Epithelial cell of esophagus (primary cell): ENCODE measurements around the gene CYFIP2.

Experiments
- DNase-seq: peaks from one replicate; pipeline ENCODE4 v3.0.0; 2010; ENCODE audit warnings: low read depth
- H3K4me3 ChIP-seq: 2 replicates; pipeline ENCODE4 v1.5.1; 2011; ENCODE audit warnings: mild to moderate bottlenecking, low read length, control low read depth
- CTCF ChIP-seq: IDR thresholded peaks from 2 replicates; pipeline ENCODE4 v1.5.1; 2011; ENCODE audit warnings: low read depth, mild to moderate bottlenecking, low read length, control low read depth, inconsistent platforms; ENCODE audit not compliant: insufficient read depth; ENCODE audit errors: missing control alignments

Gene CYFIP2

GRCh38 chr5:157295247-157295646 lies 29.3 kb downstream of the CYFIP2 start:
- TF ChIP-seq CTCF, result no peak
- DNase-seq, result no peak
- no peak overlapping the region for H3K4me3 ChIP-seq

GRCh38 chr5:157300564-157300963 lies 34.6 kb downstream of the CYFIP2 start:
- no peak overlapping the region for H3K4me3 ChIP-seq
- no peak for TF ChIP-seq CTCF
- no peak for DNase-seq

- DNase-seq, result no peak
- no peak for TF ChIP-seq CTCF
- H3K4me3 ChIP-seq, result no peak overlapping the region
These were observed 35.1 kb downstream of the CYFIP2 start for GRCh38 chr5:157301066-157301465.

- no peak for TF ChIP-seq CTCF
- no peak overlapping the region for H3K4me3 ChIP-seq
- no peak for DNase-seq
These were observed 37.1 kb downstream of the CYFIP2 start for GRCh38 chr5:157303023-157303422.

GRCh38 chr5:157303667-157304327 lies 37.9 kb downstream of the CYFIP2 start:
- no peak for DNase-seq
- H3K4me3 ChIP-seq, result no peak overlapping the region
- no peak for TF ChIP-seq CTCF

- no peak overlapping the region for H3K4me3 ChIP-seq
- DNase-seq, result no peak
- no peak for TF ChIP-seq CTCF
These were observed 40.2 kb downstream of the CYFIP2 start for GRCh38 chr5:157306081-157306480.
